CD4-positive, alpha-beta T cell treated with Interleukin-10 for 1 hour (primary cell): ENCODE data around the gene SPSB2.

Source experiments
- DNase-seq: peaks from one replicate; pipeline ENCODE4 v3.0.0-alpha.2; 2020

SPSB2 gene

DNA sequence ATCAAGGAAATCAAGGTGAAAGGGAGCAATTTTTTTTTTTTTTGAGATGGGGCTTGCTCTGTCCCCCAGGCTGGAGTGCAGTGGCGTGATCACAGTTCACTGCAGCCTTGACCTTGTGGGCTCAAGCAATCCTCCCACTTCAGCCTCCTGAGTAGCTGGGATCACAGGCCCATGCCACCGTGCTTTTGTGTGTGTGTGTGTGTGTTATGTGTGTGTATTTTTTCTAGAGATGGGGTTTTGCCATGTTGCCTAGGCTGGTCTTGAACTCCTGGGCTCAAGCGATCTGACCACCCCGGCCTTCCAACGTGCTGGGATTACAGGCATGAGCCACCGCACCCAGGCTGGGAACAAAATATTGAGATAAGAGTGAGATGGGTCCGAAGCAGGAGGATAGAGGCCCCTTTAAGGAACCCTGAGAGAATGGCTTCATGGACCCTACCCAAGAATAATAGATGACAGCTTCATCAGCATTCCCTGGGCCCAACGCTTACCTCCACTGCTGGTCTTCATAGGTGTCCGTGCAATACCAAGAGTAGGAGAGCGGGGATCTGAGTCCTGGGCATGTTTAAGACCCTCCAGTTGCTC, 23.0 kb downstream of the SPSB2 start:
- DNase-seq, result no peak

- DNase-seq, result no peak
Measured at GRCh38 chr12:6849427-6849826, 23.7 kb downstream of the SPSB2 start.

DNA sequence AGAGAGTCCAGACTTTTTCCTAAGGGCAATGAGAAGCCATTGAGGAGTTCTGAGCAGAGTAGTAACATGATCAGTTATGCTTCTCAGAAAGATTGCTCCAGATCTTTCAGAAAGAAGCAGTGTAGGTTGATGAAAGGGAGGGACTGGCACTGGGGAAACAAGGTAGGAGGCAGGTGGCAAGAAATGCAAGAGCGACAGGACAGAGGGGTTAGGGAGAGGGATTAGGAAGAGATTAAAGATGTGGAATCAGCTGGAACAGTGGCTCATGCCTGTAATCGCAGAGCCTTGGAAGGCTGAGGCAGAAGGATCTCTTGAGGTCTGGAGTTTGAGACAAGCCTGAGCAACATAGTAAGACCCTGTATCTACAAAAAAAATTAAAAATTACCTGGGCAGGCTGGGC, 25.4 kb downstream of the SPSB2 start:
- DNase-seq, result no peak

GRCh38 chr12:6846316-6846869, 26.7 kb downstream of the SPSB2 start:
- DNase-seq, result no peak

GRCh38 chr12:6845395-6845794, 27.7 kb downstream of the SPSB2 start:
- no peak for DNase-seq

GRCh38 chr12:6843118-6843902, 29.8 kb downstream of the SPSB2 start:
- no peak for DNase-seq

DNA sequence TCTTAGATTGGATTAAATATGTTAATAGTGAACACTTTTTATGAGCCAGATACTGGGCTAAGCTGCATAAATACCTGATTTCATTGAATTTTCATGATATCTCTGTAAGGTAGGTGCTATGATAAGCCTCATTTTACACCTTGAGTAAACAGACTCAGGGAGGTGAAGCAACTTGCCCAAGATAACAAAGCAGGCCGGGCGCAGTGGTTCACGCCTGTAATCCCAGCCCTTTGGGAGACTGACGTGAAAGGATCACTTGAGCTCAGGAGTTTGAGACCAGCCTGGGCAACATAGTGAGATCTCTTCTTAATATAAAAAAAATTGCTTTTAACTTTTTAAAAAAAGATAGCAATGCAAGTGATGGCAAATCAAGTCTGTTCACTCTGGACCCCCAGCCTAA, 31.0 kb downstream of the SPSB2 start:
- no peak for DNase-seq

DNA sequence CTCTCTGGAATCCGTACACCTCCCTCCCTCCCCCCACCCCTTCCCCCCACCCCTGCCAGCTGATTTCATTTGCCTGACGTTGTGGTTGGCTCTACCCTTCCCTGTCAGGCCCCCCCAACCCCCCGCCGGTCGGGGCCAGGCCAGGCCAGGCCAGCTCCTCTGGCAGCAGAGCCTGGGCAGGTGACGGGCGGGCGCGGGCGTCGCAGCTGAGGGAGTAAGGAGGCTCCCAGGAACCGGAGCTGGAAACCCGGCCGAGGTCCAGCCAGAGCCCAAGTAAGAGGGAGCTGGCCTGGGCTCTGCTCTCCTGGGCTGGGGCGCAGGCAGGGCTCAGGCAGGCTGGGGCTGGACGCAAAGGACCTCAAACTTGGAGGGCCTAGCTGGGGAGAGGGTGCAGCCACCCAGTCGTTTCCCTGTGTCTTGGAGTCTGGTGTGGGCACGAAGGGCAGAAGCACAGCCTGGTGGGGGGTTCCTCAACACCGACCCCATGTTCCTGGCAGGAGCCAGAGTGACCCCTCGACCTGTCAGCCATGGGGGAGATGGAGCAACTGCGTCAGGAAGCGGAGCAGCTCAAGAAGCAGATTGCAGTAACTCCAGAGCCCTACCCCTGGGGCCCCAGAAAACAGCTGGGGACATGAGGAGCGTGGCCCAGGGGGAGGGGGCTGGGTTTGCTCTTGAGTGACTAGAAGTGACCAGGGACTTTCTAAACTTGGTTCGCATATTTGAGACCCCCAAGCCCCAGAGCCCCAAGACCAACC, 32.2 kb downstream of the SPSB2 start, which contains the start of gene GNB3:
Gene GNB3, plus strand, starts transcription at position 165 of the 755 bp plus-strand sequence. Its CDS starts 363 bp downstream, at position 528.
- DNase-seq, result no peak

DNA sequence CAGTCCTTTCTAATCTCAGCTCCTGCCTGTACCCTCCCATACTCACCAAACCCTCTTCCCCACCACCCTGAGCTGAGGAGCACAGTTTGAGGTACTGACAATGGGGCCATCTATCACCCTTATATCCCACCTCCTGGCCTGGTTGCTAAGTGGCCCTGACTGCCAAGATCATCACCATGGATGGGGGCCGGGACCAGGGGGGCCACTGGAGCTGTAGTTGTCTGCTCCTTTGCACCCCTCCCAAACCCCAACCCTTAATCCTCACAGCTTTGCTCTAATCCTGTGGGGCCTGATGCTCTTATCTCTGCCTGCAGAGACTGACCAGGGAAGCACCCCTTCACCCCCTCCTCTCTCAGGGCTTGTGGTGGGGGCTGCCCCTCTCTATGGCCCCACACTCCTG, 32.8 kb downstream of the SPSB2 start:
- no peak for DNase-seq

DNA sequence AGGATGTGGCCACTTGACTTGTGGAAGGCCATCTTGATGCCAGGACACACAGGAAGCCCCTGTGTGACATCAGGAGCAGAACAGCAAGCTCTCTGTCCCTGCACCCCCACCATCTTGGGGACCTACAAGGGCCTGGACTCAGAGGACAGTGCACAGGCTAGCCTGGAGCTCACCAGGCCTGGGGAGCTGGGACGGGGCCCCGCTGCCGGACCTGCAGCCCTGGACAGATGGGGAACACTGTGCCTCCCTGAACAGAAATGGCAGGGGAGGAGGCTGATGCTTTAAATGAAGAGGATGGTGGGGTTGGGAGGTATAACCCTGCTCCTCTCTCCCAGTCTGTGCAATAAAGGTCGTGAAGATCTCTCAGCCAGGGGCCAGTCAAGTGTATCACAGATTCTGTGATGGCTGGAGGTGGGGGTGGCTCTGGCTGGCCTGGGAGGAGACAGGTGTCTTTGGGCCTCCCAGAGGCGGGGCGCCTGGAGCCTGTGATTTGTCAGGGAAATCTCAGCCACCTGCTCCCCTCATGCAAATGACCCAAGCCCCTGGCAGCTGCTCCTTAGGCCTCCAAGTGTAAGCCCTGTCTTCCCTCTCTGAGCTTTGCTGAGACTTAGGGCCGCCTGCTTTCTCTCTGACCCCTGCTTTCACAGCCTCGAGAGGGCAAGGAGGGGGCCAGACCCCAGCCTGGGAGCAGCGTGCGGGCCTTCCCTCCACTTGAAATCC, 33.5 kb downstream of the SPSB2 start:
- DNase-seq, result no peak

GRCh38 chr12:6838854-6839253, 34.2 kb downstream of the SPSB2 start:
- DNase-seq, result no peak

GRCh38 chr12:6837370-6838060, 35.6 kb downstream of the SPSB2 start:
- no peak for DNase-seq

DNA sequence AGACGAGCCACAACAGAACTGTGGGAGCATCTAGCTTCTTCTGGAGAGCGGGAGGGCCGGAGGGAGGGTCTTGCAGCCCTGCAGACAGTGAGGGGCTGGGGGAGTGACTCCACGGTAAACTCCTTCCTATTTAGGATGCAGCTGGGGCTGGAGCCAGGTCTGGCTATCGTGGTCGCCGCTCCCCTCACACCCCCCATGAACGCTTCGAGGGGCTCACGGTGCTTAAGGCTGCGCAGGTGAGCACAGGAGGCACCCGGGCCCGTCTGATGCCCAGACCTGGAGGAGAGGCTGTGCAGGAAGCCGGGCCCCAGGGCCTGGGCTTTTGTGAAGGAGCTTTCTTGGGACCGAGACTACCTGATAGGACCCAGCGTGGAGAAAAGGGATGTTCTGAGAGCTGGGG, 36.3 kb downstream of the SPSB2 start:
- DNase-seq, result no peak

DNA sequence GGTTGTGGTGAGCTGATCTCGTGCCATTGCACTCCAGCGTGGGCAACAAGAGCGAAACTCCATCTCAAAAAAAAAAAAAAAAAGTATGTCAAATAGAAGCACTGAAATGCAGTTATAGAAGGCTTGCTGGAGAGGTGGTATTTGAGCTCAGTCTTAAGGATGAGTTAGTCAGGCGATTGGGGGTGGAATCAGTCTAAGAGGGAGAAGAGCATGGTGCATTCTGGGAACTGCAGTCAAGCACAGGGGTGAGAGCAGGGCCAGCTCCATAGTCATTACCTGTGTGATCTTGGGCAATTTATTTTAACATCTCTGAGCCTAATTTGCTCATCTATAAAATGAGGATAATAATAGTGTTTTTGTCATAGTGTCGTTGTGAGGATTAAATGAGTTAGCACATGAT, 38.2 kb downstream of the SPSB2 start:
- no peak for DNase-seq

DNA sequence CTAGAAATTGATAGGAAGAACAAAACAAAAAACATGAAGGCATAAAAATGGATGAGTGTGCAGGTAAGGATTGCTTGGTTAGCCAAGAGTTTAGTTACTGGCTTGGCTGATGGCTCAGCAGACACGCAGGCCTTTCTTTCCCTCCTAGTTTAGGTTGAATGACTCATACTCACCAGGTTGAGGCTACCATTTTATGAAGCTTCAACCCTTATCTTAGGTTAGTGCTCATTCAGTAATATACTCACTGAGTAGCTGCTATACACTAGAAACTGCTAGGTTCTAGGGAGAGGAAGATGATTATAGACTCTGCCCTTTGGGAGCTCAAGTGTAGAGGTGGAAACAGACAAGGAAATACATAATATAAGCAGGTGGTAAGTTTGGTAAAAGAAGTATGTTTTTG, 38.8 kb downstream of the SPSB2 start:
- DNase-seq, result no peak

DNA sequence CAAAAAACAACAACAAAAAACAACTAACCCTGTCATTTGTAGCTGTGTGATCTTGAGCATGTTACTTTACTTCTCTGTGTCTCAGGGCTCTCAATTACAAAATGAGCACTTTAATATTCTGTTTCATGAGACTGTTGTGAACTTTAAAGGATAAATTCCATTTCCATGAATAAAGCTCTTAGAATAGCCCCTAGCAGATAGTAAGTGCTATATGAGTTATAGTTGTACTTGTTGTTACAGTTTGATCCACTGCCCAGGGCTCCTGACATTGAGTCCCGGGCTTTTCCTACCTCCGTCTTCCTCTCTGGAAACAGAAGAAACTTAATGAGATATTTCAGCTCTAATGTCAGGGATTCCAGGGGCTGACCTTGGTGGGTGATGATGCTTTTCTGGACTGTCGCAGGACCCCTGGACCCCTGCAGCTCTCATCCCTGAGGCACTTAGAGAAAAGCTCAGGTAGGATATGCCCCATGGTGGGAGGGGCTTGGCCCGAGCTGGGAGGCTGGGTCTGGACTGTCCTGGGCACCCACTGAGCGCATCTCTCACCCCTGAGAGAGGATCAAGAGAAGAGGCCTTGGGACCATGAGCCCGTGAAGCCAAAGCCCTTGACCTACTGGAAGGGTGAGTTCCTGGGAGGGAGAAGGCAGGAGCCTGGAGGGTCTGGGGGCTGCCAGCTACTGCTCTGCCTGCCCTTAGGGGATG, 39.8 kb downstream of the SPSB2 start:
- DNase-seq, result no peak

DNA sequence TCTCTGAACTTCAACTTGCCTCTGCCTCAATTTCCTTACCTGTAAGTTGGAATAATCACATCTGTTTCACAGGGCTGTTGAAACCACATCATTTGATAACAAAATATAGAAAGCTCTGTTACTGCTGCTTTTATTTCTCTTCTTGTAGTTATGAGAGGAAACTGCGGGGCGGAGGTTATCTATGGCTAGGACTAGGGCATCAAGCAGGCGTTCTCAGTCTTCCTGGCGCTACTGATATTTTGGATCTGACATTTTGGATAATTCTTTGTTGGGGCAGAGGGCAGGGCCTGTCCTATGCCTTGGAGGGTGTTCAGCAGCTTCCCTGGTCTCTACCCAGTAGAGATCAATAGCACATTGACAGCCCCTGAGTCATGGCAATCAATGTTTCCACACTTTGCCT, 41.0 kb downstream of the SPSB2 start:
- DNase-seq, result no peak

- DNase-seq, result no peak
Measured at GRCh38 chr12:6831450-6831995, 41.6 kb downstream of the SPSB2 start.

GRCh38 chr12:6830999-6831398, 42.1 kb downstream of the SPSB2 start:
- no peak for DNase-seq

GRCh38 chr12:6830286-6830890, 42.7 kb downstream of the SPSB2 start:
- no peak for DNase-seq
